Calu3 (cell line): ENCODE results near the gene ZBTB8A. TPM values are rescaled to one million over a fixed set of nuclear protein-coding genes. Genes with fewer than 3 reads are reported as not detected.
"Not testable (repeated sequence)": the region's sequence is repeated elsewhere in the genome, so short reads cannot be mapped to it uniquely, and the experiment has no call there.

Experiments
- BruUV-seq: library from RNA; stranded (reverse); fragments of 400-500 nt; replicated peaks from 2 replicates; lab custom pipeline; 2021; lab: Mats Ljungman, UMichigan
- CTCF ChIA-PET: fragments of 300-600 bp; sonication (Branson Sonifier 250); formaldehyde crosslinking; loops from one replicate; lab custom pipeline; 2022; ENCODE audit warnings: antibody characterized with exemption; lab: Charles Lee
- DNase-seq: peaks from one replicate; pipeline ENCODE4 v3.0.0; 2022
- H3K27ac Mint-ChIP-seq: one replicate; pipeline ENCODE4 v1.8.0; 2022; ENCODE audit warnings: mixed read lengths; ENCODE audit not compliant: unreplicated experiment
- H3K27me3 Mint-ChIP-seq: one replicate; pipeline ENCODE4 v1.8.0; 2022; ENCODE audit warnings: mixed read lengths; ENCODE audit not compliant: unreplicated experiment
- H3K36me3 Mint-ChIP-seq: one replicate; pipeline ENCODE4 v1.8.0; 2022; ENCODE audit warnings: mild to moderate bottlenecking, moderate library complexity, mixed read lengths; ENCODE audit not compliant: insufficient read depth, unreplicated experiment
- H3K4me1 Mint-ChIP-seq: one replicate; pipeline ENCODE4 v1.8.0; 2022; ENCODE audit warnings: mild to moderate bottlenecking, low read depth, mixed read lengths; ENCODE audit not compliant: unreplicated experiment
- H3K4me3 Mint-ChIP-seq: one replicate; pipeline ENCODE4 v1.8.0; 2022; ENCODE audit warnings: mild to moderate bottlenecking, low read depth, moderate library complexity, mixed read lengths; ENCODE audit not compliant: unreplicated experiment
- H3K9me3 Mint-ChIP-seq: one replicate; pipeline ENCODE4 v1.8.0; 2022; ENCODE audit warnings: low read depth, mixed read lengths; ENCODE audit not compliant: unreplicated experiment
- intact Hi-C: fragments of 100-400 bp; cut with micrococcal nuclease; formaldehyde crosslinking; loops from one replicate; pipeline ENCODE4 v1.10.0; 2022; ENCODE audit not compliant: unreplicated experiment
- total RNA-seq: library from RNA; stranded (reverse); gene quantifications from 2 replicates; pipeline ENCODE4 v1.2.3, GENCODE V29; 2022
- TF ChIP-seq, protein P1 (sequence below): fragments of 200-600 bp; IDR thresholded peaks from one replicate; pipeline ENCODE4 v1.8.0; 2022; ENCODE audit warnings: antibody characterized with exemption; ENCODE audit not compliant: unreplicated experiment

The ZBTB8A gene
- total RNA-seq, 1 experiment from 2014 or later = 4.7 TPM

- H3K9me3 Mint-ChIP-seq = no peaks in the 10 kb centered on the region
- H3K36me3 Mint-ChIP-seq = peaks cover 10% of the 10 kb centered on the region
- DNase-seq = no peak
- no peaks in the 10 kb centered on the region for H3K4me1 Mint-ChIP-seq
- no peak overlapping the region for H3K27ac Mint-ChIP-seq
- H3K4me3 Mint-ChIP-seq = no peak overlapping the region
- intact Hi-C loops = no loop called here
- CTCF ChIA-PET = interaction anchor here (0.6 kb wide), 1 partner anchor 19 kb away, joined by 3 read pairs; no protein-coding TSS in a partner anchor
- TF ChIP-seq, protein P1, sequence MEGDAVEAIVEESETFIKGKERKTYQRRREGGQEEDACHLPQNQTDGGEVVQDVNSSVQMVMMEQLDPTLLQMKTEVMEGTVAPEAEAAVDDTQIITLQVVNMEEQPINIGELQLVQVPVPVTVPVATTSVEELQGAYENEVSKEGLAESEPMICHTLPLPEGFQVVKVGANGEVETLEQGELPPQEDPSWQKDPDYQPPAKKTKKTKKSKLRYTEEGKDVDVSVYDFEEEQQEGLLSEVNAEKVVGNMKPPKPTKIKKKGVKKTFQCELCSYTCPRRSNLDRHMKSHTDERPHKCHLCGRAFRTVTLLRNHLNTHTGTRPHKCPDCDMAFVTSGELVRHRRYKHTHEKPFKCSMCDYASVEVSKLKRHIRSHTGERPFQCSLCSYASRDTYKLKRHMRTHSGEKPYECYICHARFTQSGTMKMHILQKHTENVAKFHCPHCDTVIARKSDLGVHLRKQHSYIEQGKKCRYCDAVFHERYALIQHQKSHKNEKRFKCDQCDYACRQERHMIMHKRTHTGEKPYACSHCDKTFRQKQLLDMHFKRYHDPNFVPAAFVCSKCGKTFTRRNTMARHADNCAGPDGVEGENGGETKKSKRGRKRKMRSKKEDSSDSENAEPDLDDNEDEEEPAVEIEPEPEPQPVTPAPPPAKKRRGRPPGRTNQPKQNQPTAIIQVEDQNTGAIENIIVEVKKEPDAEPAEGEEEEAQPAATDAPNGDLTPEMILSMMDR = no peak
- no peaks in the 10 kb centered on the region for H3K27me3 Mint-ChIP-seq
- BruUV-seq = no TSS peak
Observed at GRCh38 chr1:32627596-32628162, 88.5 kb downstream of the ZBTB8A start.

DNA sequence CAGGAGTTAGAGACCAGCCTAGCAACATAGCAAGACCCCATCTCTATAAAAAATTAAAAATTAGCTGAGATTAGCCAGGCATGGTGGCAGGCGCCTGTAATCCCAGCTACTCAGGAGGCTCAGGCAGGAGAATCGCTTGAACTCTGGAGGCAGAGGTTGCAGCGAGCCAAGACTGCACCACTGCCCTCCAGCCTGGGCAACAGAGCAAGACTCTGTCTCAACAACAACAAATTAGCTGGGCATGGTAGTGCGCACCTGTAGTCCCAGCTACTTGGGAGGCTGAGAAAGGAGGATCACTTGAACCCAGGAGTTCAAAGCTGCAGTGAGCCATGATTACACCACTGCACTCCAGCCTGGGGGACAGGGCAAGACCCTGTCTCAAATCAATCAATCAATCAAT, 90.9 kb downstream of the ZBTB8A start:
- H3K36me3 Mint-ChIP-seq, H3K27ac Mint-ChIP-seq, H3K9me3 Mint-ChIP-seq, H3K4me3 Mint-ChIP-seq, intact Hi-C loops, CTCF ChIA-PET, H3K27me3 Mint-ChIP-seq, H3K4me1 Mint-ChIP-seq, DNase-seq, BruUV-seq: not testable (repeated sequence)

DNA sequence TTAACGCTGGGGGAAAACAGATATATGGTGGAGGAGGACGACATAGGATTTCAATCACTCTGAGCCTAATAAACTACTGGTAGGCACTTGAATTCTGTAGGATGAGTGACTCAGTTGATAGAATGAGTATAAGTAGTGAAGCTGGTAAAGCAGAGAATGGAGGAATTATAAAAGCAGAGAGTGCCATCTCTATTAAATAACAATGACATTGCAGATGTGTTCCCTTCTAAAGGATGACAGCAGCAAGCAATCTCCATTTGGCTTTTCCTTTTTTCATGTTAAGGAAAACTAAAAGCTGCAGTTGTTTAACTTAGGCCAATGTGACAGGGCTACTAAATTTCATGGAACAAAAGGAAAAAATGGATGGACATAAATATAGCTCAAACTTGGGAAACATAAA, 93.6 kb downstream of the ZBTB8A start:
- Mint-ChIP-seq H3K36me3 (peaks cover 4% of the 10 kb centered on the region), H3K9me3 (no peaks in the 10 kb centered on the region), H3K27ac (no peak overlapping the region), H3K4me3 (no peak overlapping the region), H3K4me1 (peaks cover 11% of the 10 kb centered on the region), H3K27me3 (no peaks in the 10 kb centered on the region)
- intact Hi-C loops = no loop called here
- CTCF ChIA-PET = no interaction called here
- no peak for DNase-seq
- TF ChIP-seq, protein P1 = no peak
- no TSS peak for BruUV-seq

- TF ChIP-seq, protein P1 = no peak
- H3K9me3 Mint-ChIP-seq = no peaks in the 10 kb centered on the region
- no peaks in the 10 kb centered on the region for H3K36me3 Mint-ChIP-seq
- no peak overlapping the region for H3K27ac Mint-ChIP-seq
- no peak overlapping the region for H3K4me3 Mint-ChIP-seq
- no peaks in the 10 kb centered on the region for H3K27me3 Mint-ChIP-seq
- BruUV-seq = no TSS peak
- intact Hi-C loops = no loop called here
- H3K4me1 Mint-ChIP-seq = peaks cover 11% of the 10 kb centered on the region
- CTCF ChIA-PET = no interaction called here
- no peak for DNase-seq
Observed at GRCh38 chr1:32635508-32636277, 96.5 kb downstream of the ZBTB8A start.
